Stimulated activated CD8-positive, alpha-beta memory T cell treated with anti-CD3 and anti-CD28 coated beads, Interleukin-4, amount 100 ng/mL, for 24 hours (primary cell): Measurements from ENCODE around the gene TGFA.

ENCODE experiments used
- DNase-seq: peaks from one replicate; pipeline ENCODE4 v3.0.0-alpha.2; 2020; ENCODE audit warnings: low read depth

The TGFA gene

GRCh38 chr2:70523996-70524965 is 29.3 kb downstream of the TGFA start:
- no peak for DNase-seq

GRCh38 chr2:70523672-70523995 is 30.0 kb downstream of the TGFA start:
- DNase-seq = no peak

DNA sequence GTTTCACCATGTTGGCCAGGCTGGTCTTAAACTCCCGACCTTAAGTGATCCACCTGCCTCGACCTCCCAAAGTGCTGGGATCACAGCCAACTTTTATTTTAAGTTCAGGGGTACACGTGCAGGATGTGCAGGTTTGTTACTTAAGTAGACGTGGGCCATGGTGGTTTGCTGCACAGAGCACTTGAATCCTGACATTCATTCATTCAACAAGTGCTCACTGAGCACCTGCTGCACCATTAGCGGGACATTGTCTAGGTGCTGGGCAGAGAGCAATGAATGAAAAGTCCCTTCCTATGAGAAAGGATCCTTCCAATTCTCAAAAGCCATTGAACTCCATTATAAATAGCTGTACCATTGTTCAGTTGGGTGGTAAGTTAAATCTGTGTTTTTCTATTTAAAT is 31.0 kb downstream of the TGFA start:
- no peak for DNase-seq

- DNase-seq = no peak
These were observed 32.8 kb downstream of the TGFA start for GRCh38 chr2:70520825-70521224.

GRCh38 chr2:70519453-70519852 is 34.2 kb downstream of the TGFA start:
- DNase-seq = no peak

DNA sequence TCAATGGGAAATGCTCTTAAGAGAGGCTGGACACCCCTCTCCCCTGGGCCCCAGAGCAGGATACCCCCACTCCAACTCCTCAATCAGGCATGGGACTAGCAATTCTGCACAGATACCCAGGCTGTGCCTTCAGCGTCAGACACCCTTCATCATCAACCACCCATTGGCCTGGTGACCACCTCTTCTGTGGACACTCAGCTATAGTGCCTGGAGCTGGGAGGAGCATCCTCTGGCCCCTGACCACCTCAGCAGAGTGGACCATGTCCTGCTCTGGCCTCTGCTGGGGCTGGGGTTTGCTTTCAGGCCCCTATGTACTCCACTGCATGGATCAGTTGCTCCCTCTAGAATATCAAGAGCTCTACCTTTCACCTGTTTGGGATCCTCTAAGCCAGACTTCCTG is 35.1 kb downstream of the TGFA start:
- DNase-seq = no peak

DNA sequence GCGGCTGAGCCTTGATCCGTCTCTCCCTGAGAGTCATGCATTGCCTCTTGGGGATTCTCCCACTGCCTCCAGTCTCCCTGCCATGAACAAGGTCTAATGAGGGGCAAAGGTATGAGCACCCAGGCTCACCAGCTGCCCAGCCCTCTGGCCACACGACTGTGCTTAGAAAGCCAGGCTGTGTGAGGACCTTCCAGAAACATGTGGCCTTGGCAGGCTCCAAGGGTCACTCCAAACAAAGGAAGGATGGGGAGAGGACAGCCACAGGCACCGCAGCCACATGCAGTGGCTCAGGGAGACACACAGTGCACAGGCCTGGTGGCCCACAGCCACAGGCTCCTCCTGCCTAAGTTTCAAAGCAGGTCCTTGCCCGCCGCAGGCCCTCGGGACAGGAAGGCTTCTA is 35.8 kb downstream of the TGFA start:
- no peak for DNase-seq

DNA sequence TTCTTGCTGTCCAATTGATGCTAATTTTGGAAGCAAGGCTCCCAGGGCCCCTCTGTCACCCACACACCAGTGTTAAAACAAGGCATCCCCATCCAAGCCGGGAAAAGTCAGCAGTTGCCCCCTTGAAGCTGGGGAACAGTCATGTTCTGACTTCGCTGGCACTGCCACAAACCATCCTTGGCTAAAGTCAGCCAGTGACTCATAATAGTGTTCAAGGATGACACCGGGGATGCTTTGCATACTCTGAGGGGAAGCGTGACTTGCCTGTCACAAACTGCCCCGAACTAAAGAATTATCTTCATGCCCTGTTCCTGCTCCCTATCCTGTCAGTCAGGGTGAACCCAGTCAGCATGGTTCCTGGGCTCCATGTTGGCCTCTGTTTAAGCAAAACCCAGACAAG is 37.0 kb downstream of the TGFA start:
- no peak for DNase-seq

- DNase-seq = no peak
These were observed 37.7 kb downstream of the TGFA start for GRCh38 chr2:70515938-70516337.

DNA sequence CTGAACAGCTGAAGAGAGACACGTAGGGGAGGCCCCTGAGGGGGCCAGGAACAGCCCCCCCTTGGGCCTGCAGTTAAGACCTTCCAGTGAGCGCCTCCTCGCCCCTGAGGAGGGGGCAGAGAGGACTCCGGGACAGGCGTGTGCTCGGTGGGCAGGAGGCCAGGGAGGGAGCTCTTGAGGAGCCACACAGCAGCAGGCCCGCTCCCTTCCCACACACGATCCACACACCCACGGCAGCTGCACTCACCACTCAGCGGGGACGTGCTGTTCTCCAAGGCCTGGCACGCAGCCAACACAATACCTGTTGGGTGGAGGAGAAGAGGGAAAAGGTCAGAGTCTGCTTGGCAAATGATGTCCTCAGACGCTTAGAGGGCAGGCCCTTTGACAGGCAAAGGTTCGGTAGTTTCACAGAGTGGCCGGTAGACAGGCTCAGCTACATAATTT is 39.0 kb downstream of the TGFA start:
- DNase-seq = no peak

- no peak for DNase-seq
These were observed 39.9 kb downstream of the TGFA start for GRCh38 chr2:70513738-70514137.

DNA sequence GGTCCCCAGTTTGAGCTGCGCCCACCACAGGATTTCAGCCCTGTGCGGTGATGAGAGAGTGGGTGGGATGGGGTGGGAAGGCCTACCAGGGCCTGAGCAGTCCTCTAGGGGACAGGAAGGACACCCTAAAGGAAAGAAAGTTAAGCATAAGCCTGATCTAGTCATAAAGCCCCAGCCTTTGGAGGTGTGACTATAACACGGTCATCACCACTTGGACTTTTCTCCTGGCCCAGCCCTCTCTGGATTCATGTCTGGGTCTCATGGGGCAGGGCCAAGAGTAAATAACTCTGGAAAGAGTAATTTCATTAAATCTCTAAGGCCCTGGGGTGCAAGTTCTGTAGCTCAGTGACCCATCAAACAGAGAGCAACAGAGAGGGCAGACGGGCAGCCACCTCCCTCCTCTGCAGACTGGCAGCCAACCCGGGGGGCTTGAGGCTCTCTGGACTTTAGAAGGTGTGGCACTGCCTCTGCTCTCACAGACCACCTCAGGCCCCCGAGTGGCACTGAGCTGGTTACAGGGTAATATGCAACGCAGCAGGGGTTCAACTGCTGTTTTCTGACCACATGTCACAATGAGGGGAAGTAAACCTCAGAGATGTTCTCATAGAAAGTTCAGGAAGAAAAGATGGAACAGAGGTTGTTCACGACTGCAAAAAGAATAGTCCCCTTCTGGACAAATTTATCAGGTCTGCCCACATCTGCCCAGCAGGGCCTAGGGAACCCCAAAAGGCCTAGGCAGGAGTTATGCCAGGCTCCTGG is 41.5 kb downstream of the TGFA start:
- no peak for DNase-seq

GRCh38 chr2:70510313-70510712 is 43.3 kb downstream of the TGFA start:
- no peak for DNase-seq

DNA sequence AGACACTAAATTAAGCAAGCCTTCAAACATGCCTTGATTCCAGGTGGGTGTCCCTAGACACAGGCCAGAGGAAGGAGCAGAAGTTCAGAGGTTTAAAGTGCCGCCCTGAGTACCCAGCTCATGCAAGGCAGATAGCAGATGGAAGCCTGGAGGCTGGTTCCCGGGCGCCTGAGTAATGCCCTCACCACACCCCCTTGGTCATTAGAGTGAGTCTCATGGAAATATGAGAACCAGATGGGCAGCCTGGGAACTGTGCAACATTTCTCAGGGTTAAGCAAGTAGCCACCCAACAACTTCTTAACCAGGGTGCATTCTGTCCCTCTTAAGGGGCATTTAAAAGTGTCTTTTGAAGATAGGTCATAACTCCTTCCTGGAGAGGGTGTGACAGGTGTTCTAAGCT is 44.1 kb downstream of the TGFA start:
- DNase-seq = no peak

DNA sequence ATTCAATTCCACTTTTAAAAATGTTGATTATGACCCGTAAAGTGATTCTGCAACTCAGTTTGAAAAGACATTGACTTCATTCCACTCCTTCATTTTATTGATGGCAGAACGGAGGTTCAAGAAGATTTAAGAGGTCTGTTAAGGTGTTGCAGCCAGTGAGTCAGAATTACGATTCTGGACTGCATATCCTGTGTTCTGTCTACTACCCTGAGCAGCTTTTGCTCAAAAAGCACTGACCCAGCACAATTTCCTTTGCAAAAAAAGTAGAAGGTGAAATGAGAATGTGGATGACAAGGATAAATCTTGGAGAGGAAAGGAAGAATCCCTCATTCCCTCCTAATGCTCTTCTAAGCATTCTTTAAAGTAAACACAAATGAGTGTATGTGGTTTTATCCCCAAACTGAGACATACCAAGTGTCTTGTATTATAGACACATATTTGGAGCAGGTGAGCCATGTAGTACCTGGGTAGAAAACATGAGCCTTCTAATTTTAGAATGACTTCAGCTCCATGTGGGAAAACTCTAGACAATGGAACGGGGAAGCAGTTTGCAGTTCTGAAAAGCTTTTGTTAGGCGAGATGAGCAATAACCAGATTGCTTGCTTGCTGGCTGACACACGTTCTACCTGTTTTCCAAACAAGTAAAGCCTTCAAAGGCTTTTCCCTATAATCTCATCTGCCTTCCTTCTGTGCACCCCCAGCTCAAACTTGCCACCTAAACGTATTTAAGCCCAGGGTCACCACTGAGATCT is 44.7 kb downstream of the TGFA start:
- no peak for DNase-seq

- no peak for DNase-seq
These were observed 47.8 kb downstream of the TGFA start for GRCh38 chr2:70505613-70506391.

- DNase-seq = no peak
These were observed 48.9 kb downstream of the TGFA start for GRCh38 chr2:70504750-70505149.

DNA sequence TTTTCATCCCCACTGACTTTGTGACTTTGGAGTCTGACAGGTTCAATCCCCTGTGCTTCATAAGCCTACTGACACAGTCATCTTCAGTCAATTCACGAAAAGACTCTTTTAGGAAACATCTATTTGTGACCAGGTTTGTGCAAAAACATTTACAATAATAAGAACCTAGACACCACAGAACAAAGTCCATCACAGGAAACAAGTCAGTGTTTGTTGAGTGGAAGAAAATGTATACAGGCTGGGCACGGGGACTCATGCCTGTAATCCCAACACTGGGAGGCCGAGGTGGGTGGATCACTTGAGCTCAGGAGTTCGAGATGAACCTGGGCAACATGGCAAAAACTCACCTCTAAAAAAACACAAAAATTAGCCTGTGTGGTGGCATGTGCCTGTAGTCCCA is 49.7 kb downstream of the TGFA start:
- no peak for DNase-seq

DNA sequence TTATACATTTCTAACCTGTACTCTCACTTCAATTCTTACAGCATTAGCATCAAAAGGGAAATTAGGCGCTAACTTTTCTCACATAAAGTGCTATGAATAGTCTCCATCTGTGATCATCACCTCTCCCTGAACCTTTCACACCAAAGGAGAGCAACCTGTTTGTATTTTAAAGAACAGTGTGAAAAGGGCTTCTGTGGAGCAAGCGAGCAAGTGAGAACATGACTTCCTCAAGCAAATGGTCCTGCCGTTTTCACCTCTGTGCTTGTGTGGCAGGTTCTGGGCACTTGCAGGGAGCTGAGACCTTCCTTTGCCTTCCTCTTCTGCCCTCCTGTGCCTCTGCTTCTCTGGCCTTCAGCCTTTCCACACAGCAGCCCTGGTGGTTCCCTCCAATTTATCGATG is 51.9 kb downstream of the TGFA start:
- no peak for DNase-seq

GRCh38 chr2:70501215-70501614 is 52.4 kb downstream of the TGFA start:
- DNase-seq = no peak

- no peak for DNase-seq
These were observed 54.4 kb downstream of the TGFA start for GRCh38 chr2:70499253-70499652.

- no peak for DNase-seq
These were observed 55.1 kb downstream of the TGFA start for GRCh38 chr2:70498528-70498927.
